Ovary (tissue), 9 donors: Measurements from ENCODE around the gene PSD. TPM values are rescaled to one million over a fixed set of nuclear protein-coding genes. Genes with fewer than 3 reads are reported as not detected.

ENCODE experiments used
- DNase-seq, 5 donors: peaks; one replicate each; pipeline ENCODE4 v3.0.0-alpha.2; 2019 to 2020
- H3K27ac ChIP-seq, 2 donors: fragments of 200-600 bp; one replicate each; pipeline versions ENCODE4 v1.5.1 to v1.8.0; 2019 to 2022
- H3K27me3 ChIP-seq: fragments of 200-600 bp; one replicate; pipeline ENCODE4 v1.8.0; 2022
- H3K36me3 ChIP-seq: fragments of 200-600 bp; sonication (generic); one replicate; pipeline ENCODE4 v1.5.1; 2019
- H3K4me1 ChIP-seq: one replicate; pipeline ENCODE4 v1.8.1; 2013; ENCODE audit warnings: mild to moderate bottlenecking, moderate library complexity; ENCODE audit not compliant: insufficient read depth
- H3K4me3 ChIP-seq: fragments of 200-600 bp; sonication (generic); one replicate; pipeline ENCODE4 v1.5.1; 2017
- H3K9me3 ChIP-seq, 2 donors: fragments of 200-600 bp in 1 of 2; sonication (generic) in 1 of 2; one replicate each; pipeline versions ENCODE4 v1.5.1 to v1.8.1; 2013 to 2019; ENCODE audit warnings: mild to moderate bottlenecking in 1 of 2, moderate library complexity in 1 of 2
- CTCF ChIP-seq, 3 donors: fragments of 450-650 bp in 2 of 3; fragments of 200-600 bp in 1 of 3; IDR thresholded peaks; one replicate each; pipeline versions ENCODE4 v1.5.1 to v1.8.0; 2016 to 2022; ENCODE audit warnings: antibody characterized with exemption in 3 of 3, mild to moderate bottlenecking in 1 of 3
- EP300 ChIP-seq: sonication (generic); formaldehyde crosslinking; IDR thresholded peaks from one replicate; pipeline ENCODE4 v1.6.1; 2017; ENCODE audit warnings: antibody characterized with exemption
- POLR2A ChIP-seq: fragments of 450-650 bp; IDR thresholded peaks from one replicate; pipeline ENCODE4 v1.6.1; 2017; ENCODE audit warnings: antibody characterized with exemption, mild to moderate bottlenecking, moderate library complexity
- WGBS, 3 donors: extraction: QIAGEN DNeasy Blood & Tissue Kit in 1 of 3; methylation state at CpG; one replicate each; pipeline versions ENCODE4 v1.1.5 to v1.1.7; 2013 to 2017; 5-methylcytosine and 5-hydroxymethylcytosine counted together
- intact Hi-C, 4 donors: fragments of 100-400 bp; cut with DNase I; formaldehyde crosslinking; loops; one replicate each; pipeline versions ENCODE4 v1.11.0 to v1.15.1; 2022 to 2023
- microRNA counts: library from miRNA; unstranded; fragments of <30 nt; microRNA quantifications from one replicate; lab custom pipeline; 2016
- microRNA-seq, 3 donors: library from miRNA; unstranded; fragments of <30 nt; microRNA quantifications; one replicate each; pipeline versions ENCODE4 to v1.2.0, GENCODE V29; 2019 to 2020
- polyA plus RNA-seq, 2 donors: library from polyadenylated mRNA; stranded (reverse); fragments of 200-250 nt in 1 of 2; fragments of 350-450 nt in 1 of 2; fragmentation: Illumina TruSeq in 1 of 2; extraction: RNeasy Lipid Tissue Mini Kit (QIAGEN cat#74804) in 1 of 2; gene quantifications; one replicate each; pipeline ENCODE4 v1.2.3, GENCODE V29; 2013 to 2014
- small RNA-seq: library from RNA; depleted of rRNA; stranded (forward); fragments of <200 nt; gene quantifications from one replicate; pipeline ENCODE3, GENCODE V24; 2016
- total RNA-seq, 7 donors: library from RNA; depleted of rRNA in 2 of 7; stranded (reverse); fragments of >200 nt in 2 of 7; fragmentation: NEBNext Ultra II Directional in 3 of 7; extraction: Animal tissue kit (Norgen Biotek cat#: 25700) in 3 of 7; gene quantifications; one replicate each; pipeline versions ENCODE4 v1.1.0 to v1.2.4, GENCODE V29; 2016 to 2023
- donor health status: DM: no; HTN: no; CAD: no; lungs with moderate emphysema.
- donor health status: DM: no; HTN: no; CAD: no.
- donor health status: Bipolar disorder and iron deficiency.
- donor health status: DM: yes; HTN: yes; CAD: no.
- donor health status: DM: no; HTN: no; CAD: no.
- donor health status: DM: yes; HTN: yes; CAD: no.

Gene PSD
- total and polyA plus RNA-seq, 9 donors, result 4.4 to 34.7 (median 23.2) TPM

- H3K4me1 ChIP-seq, result no peaks in the 10 kb centered on the region
- TF ChIP-seq POLR2A (no peak), EP300 (no peak), CTCF (IDR thresholded peaks at IDR 0.05) (no peak)
- 89 to 94% (median 92%) methylated on average over 4 of the region's 4 CpGs for WGBS, 3 donors
- DNase-seq, result no peak
- intact Hi-C loops, result no loop called here
- no peak overlapping the region for H3K4me3 ChIP-seq
- H3K27ac ChIP-seq, result no peak overlapping the region
- no peaks in the 10 kb centered on the region for H3K27me3 ChIP-seq
- no peaks in the 10 kb centered on the region for H3K36me3 ChIP-seq
- H3K9me3 ChIP-seq, result no peaks in the 10 kb centered on the region
These were observed 59.7 kb downstream of the PSD start for GRCh38 chr10:102358712-102359382.

GRCh38 chr10:102354451-102354850 is 64.1 kb downstream of the PSD start:
- Histone ChIP-seq H3K9me3 (no peaks in the 10 kb centered on the region), H3K36me3 (no peaks in the 10 kb centered on the region), H3K27ac (no peak overlapping the region), H3K4me1 (no peaks in the 10 kb centered on the region), H3K27me3 (no peaks in the 10 kb centered on the region), H3K4me3 (no peak overlapping the region)
- intact Hi-C loops, result loop anchor here in 2 of 4 donors (5.0 kb wide), 1 partner anchor 122 kb away; no protein-coding TSS in a partner anchor
- WGBS, 3 donors, result 82 to 94% (median 90%) methylated on average over 3 of the region's 3 CpGs
- no peak for DNase-seq
- no peak for TF ChIP-seq EP300
- no peak for TF ChIP-seq POLR2A
- TF ChIP-seq CTCF (IDR thresholded peaks at IDR 0.05), result no peak

MicroRNAs encoded within 50 kb of the gene (microRNA counts, 767-probe panel; counts per million panel counts)
- microRNA hsa-miR-146b-3p (lab: Ali Mortazavi, UCI) (530 counts per million, percentile 78 among the panel's probes with 10 or more counts), microRNA hsa-miR-146b-5p (lab: Ali Mortazavi, UCI) (530 counts per million, percentile 78 among the panel's probes with 10 or more counts)

Small RNA genes lying within 50 kb of the gene (microRNA-seq; reads per million reads assigned to microRNA genes)
- gene MIR146B, result 649 to 2,360 (median 1,448) reads per million in 3 donors

Small RNA genes lying within 50 kb of the gene (small RNA-seq; reads per million reads assigned to genes)
- 1,963 reads per million, percentile 98 among the genes with 10 or more reads in this experiment for gene MIR146B

Other genes with a start within 250 kb of the PSD start
- not detected for gene ELOVL3, start 192.5 kb downstream of the PSD start, total RNA-seq
- gene ELOVL3, start 192.5 kb downstream of the PSD start, polyA plus RNA-seq, result 1 to 10 TPM in 1 of 2 donors, under 1 TPM in 1; 0.08 to 1.0 TPM
- not detected for gene PITX3, start 177.3 kb downstream of the PSD start, total RNA-seq
- not detected for gene PITX3, start 177.3 kb downstream of the PSD start, polyA plus RNA-seq
- 10 to 100 TPM; 14.1 to 43.2 (median 34.4) TPM for gene GBF1, start 173.3 kb downstream of the PSD start, total RNA-seq
- 10 to 100 TPM; 13.2 to 34.6 TPM for gene GBF1, start 173.3 kb downstream of the PSD start, polyA plus RNA-seq
- gene NFKB2, start 23.1 kb downstream of the PSD start, total RNA-seq, result 10 to 100 TPM; 18.5 to 42.6 (median 35.9) TPM
- 10 to 100 TPM; 16.3 to 20.5 TPM for gene NFKB2, start 23.1 kb downstream of the PSD start, polyA plus RNA-seq
- 10 to 100 TPM; 13.5 to 31.1 (median 19.3) TPM for gene FBXL15, start 2.1 kb upstream of the PSD start, total RNA-seq
- gene FBXL15, start 2.1 kb upstream of the PSD start, polyA plus RNA-seq, result 10 to 100 TPM in 1 of 2 donors, under 1 TPM in 1; 0.25 to 17.9 TPM
- 10 to 100 TPM; 47.7 to 70.8 (median 61.7) TPM for gene CUEDC2, start 13.8 kb upstream of the PSD start, total RNA-seq
- 10 to 100 TPM; 34.7 to 76.5 TPM for gene CUEDC2, start 13.8 kb upstream of the PSD start, polyA plus RNA-seq
- 10 to 100 TPM in 1 of 7 donors, 1 to 10 TPM in 1, under 1 TPM in 3, not detected in 2; 0.37 to 22.3 (median 0.60) TPM for gene C10orf95, start 32.8 kb upstream of the PSD start, total RNA-seq
- gene C10orf95, start 32.8 kb upstream of the PSD start, polyA plus RNA-seq, result under 1 TPM in 1 of 2 donors, not detected in 1; 0.11 TPM
- 10 to 100 TPM; 38.0 to 82.3 (median 60.1) TPM for gene ACTR1A, start 83.9 kb upstream of the PSD start, total RNA-seq
- 10 to 100 TPM; 45.3 to 83.6 TPM for gene ACTR1A, start 83.9 kb upstream of the PSD start, polyA plus RNA-seq
- gene SUFU, start 85.2 kb upstream of the PSD start, total RNA-seq, result 10 to 100 TPM in 5 of 7 donors, 1 to 10 TPM in 2; 4.6 to 19.1 (median 16.1) TPM
- gene SUFU, start 85.2 kb upstream of the PSD start, polyA plus RNA-seq, result 10 to 100 TPM in 1 of 2 donors, 1 to 10 TPM in 1; 6.8 to 14.2 TPM
- gene TRIM8, start 225.7 kb upstream of the PSD start, total RNA-seq, result 100 to 1,000 TPM in 2 of 7 donors, 10 to 100 TPM in 5; 48.5 to 120 (median 91.7) TPM
- 10 to 100 TPM; 74.7 to 84.3 TPM for gene TRIM8, start 225.7 kb upstream of the PSD start, polyA plus RNA-seq